Pancreas (tissue), 10 donors: Measurements from ENCODE around the gene DOCK8. TPM values are rescaled to one million over a fixed set of nuclear protein-coding genes. Genes with fewer than 3 reads are reported as not detected.
A peak's percentile ranks its signal among the peaks of the same experiment; 100 is the strongest.

Experiments
- ATAC-seq, 4 donors: fragments of 200-7000 bp; cut with Tn5 transposase; one replicate each; pipeline versions ENCODE4 v1.8.0 to v1.9.1; 2020; ENCODE audit warnings: mild to moderate bottlenecking in 4 of 4, moderate library complexity in 4 of 4
- DNase-seq, 6 donors: peaks; one replicate each; pipeline ENCODE4 v3.0.0-alpha.2; 2020
- FAIRE-seq: peaks from 2 replicates; lab custom pipeline; 2012; peaks lifted over from hg19 to GRCh38; lab: Jason Lieb, UNC
- H3K27ac ChIP-seq, 4 donors: fragments of 200-600 bp; sonication (generic); 1 replicate in 3 of 4; 2 replicates in 1 of 4; pipeline versions ENCODE4 v1.5.0 to v1.8.0; 2020
- H3K27me3 ChIP-seq, 4 donors: fragments of 200-600 bp; one replicate each; pipeline ENCODE4 v1.8.0; 2021
- H3K36me3 ChIP-seq, 3 donors: fragments of 200-600 bp; sonication (generic) in 1 of 3; one replicate each; pipeline versions ENCODE4 v1.5.0 to v1.8.0; 2020 to 2021
- H3K4me1 ChIP-seq, 3 donors: fragments of 200-600 bp; one replicate each; pipeline ENCODE4 v1.8.0; 2021
- H3K4me3 ChIP-seq, 4 donors: fragments of 200-600 bp; sonication (generic) in 2 of 4; one replicate each; pipeline versions ENCODE4 v1.5.0 to v1.8.0; 2020 to 2021
- H3K9me3 ChIP-seq, 4 donors: fragments of 200-600 bp; one replicate each; pipeline ENCODE4 v1.8.0; 2021
- CTCF ChIP-seq, 4 donors: fragments of 200-600 bp; sonication (generic) in 3 of 4; IDR thresholded peaks; one replicate each; pipeline versions ENCODE4 v1.5.0 to v1.8.0; 2021; ENCODE audit warnings: antibody characterized with exemption in 4 of 4
- WGBS, 2 donors: extraction: QIAGEN DNeasy Blood & Tissue Kit; methylation state at CpG; one replicate each; pipeline ENCODE4 v1.1.7; 2013; 5-methylcytosine and 5-hydroxymethylcytosine counted together
- intact Hi-C, 3 donors: fragments of 100-400 bp; cut with DNase I; formaldehyde crosslinking; loops; one replicate each; pipeline versions ENCODE4 v1.11.1 to v1.14.2; 2022
- polyA plus RNA-seq, 2 donors: library from polyadenylated mRNA; stranded (reverse); fragments of 200-250 nt; gene quantifications; one replicate each; pipeline ENCODE4 v1.2.3, GENCODE V29; 2013
- total RNA-seq, 6 donors: library from RNA; stranded (reverse); fragmentation: NEBNext Ultra II Directional in 4 of 6; extraction: Animal tissue kit (Norgen Biotek cat#: 25700) in 4 of 6; gene quantifications; one replicate each; pipeline versions ENCODE4 v1.2.1 to v1.2.4, GENCODE V29; 2021 to 2023
- donor health status: healthy with polysubstance abuse.
- donor health status: DM: no; HTN: no; CAD: no; lungs with moderate emphysema.
- donor health status: DM: no; HTN: no; CAD: no.
- donor health status: control.
- donor health status: control.
- donor health status: Bipolar disorder and iron deficiency.
- donor health status: DM: yes; HTN: yes; CAD: no.
- donor health status: DM: no; HTN: no; CAD: no.
- donor health status: DM: no; HTN: no; CAD: no.
- donor health status: DM: yes; HTN: yes; CAD: no.

The DOCK8 gene
- total and polyA plus RNA-seq, 8 donors: 1.7 to 22.7 (median 6.0) TPM

GRCh38 chr9:447230-448025 lies 232.8 kb downstream of the DOCK8 start:
- no peaks in the 10 kb centered on the region for H3K9me3 ChIP-seq
- no peak overlapping the region for H3K27ac ChIP-seq
- FAIRE-seq (no peak), DNase-seq (no peak), ATAC-seq (peak in 3 of 4 donors; percentile 44 to 50 (median 48))
- 66 to 69% methylated on average over 4 of the region's 4 CpGs for WGBS, 2 donors
- no peaks in the 10 kb centered on the region for H3K27me3 ChIP-seq
- no peak for TF ChIP-seq CTCF (IDR thresholded peaks at IDR 0.05)
- no peak overlapping the region for H3K4me3 ChIP-seq
- no peaks in the 10 kb centered on the region for H3K36me3 ChIP-seq
- H3K4me1 ChIP-seq: no peaks in the 10 kb centered on the region
- intact Hi-C loops: no loop called here

- Histone ChIP-seq H3K27ac (no peak overlapping the region), H3K4me1 (no peaks in the 10 kb centered on the region), H3K9me3 (no peaks in the 10 kb centered on the region), H3K36me3 (no peaks in the 10 kb centered on the region), H3K27me3 (no peaks in the 10 kb centered on the region), H3K4me3 (no peak overlapping the region)
- ATAC-seq (no peak), DNase-seq (no peak), FAIRE-seq (no peak)
- no peak for TF ChIP-seq CTCF (IDR thresholded peaks at IDR 0.05)
- WGBS, 2 donors: 65 to 67% methylated on average over 2 of the region's 2 CpGs
- intact Hi-C loops: no loop called here
Measured at GRCh38 chr9:450057-450456, 235.4 kb downstream of the DOCK8 start.

- Histone ChIP-seq H3K4me3 (no peak overlapping the region), H3K4me1 (no peaks in the 10 kb centered on the region), H3K27me3 (no peaks in the 10 kb centered on the region), H3K9me3 (no peaks in the 10 kb centered on the region), H3K36me3 (no peaks in the 10 kb centered on the region), H3K27ac (no peak overlapping the region)
- no peak for TF ChIP-seq CTCF (IDR thresholded peaks at IDR 0.05)
- WGBS, 2 donors: 75 to 78% methylated on average over 4 of the region's 4 CpGs
- intact Hi-C loops: no loop called here
- ATAC-seq (no peak), DNase-seq (no peak), FAIRE-seq (no peak)
Measured at GRCh38 chr9:450561-450960, 235.9 kb downstream of the DOCK8 start.

GRCh38 chr9:453832-454231 lies 239.2 kb downstream of the DOCK8 start:
- Histone ChIP-seq H3K27ac (no peak overlapping the region), H3K4me3 (no peak overlapping the region), H3K9me3 (no peaks in the 10 kb centered on the region), H3K4me1 (no peaks in the 10 kb centered on the region), H3K36me3 (no peaks in the 10 kb centered on the region), H3K27me3 (no peaks in the 10 kb centered on the region)
- 93 to 98% methylated on average over 3 of the region's 3 CpGs for WGBS, 2 donors
- TF ChIP-seq CTCF (IDR thresholded peaks at IDR 0.05): no peak
- FAIRE-seq (no peak), ATAC-seq (no peak), DNase-seq (no peak)
- intact Hi-C loops: no loop called here

GRCh38 chr9:456365-456764 lies 241.7 kb downstream of the DOCK8 start:
- Histone ChIP-seq H3K4me3 (no peak overlapping the region), H3K36me3 (no peaks in the 10 kb centered on the region), H3K27ac (peak overlapping the region in 1 of 4 donors; percentile 25), H3K9me3 (no peaks in the 10 kb centered on the region), H3K27me3 (no peaks in the 10 kb centered on the region), H3K4me1 (no peaks in the 10 kb centered on the region)
- ATAC-seq: peak; percentile 79 to 93 (median 86)
- intact Hi-C loops: no loop called here
- no peak for FAIRE-seq
- peak in 4 of 6 donors; percentile 43 to 57 (median 50) for DNase-seq
- 29 to 47% methylated on average over 6 of the region's 6 CpGs for WGBS, 2 donors
- no peak for TF ChIP-seq CTCF (IDR thresholded peaks at IDR 0.05)
